ENCODE data around the gene SLITRK3.
"Not testable (repeated sequence)": the region's sequence is repeated elsewhere in the genome, so short reads cannot be mapped to it uniquely, and the experiment has no call there.

The SLITRK3 gene

GRCh38 chr3:165158011-165158410, 38.2 kb downstream of the SLITRK3 start:
- H3K27me3 Mint-ChIP-seq: no peaks in the 10 kb centered on the region
- no peak overlapping the region for H3K27ac Mint-ChIP-seq

GRCh38 chr3:165156757-165157420, 39.3 kb downstream of the SLITRK3 start:
- DNase-seq (ENCODE audit: low spot score in 2 of 2) (no peak), ATAC-seq (ENCODE audit: low read depth) (no peak)
- Mint-ChIP-seq H3K36me3 (no peaks in the 10 kb centered on the region), H3K4me3 (no peak overlapping the region), H3K9me3 (peaks cover 1% of the 10 kb centered on the region), H3K27ac (no peak overlapping the region), H3K27me3 (no peaks in the 10 kb centered on the region), H3K4me1 (no peaks in the 10 kb centered on the region)

More at GRCh38 chr3:165158011-165158410, 38.2 kb downstream of the SLITRK3 start:
- Mint-ChIP-seq H3K9me3 (peaks cover 1% of the 10 kb centered on the region), H3K4me3 (no peak overlapping the region), H3K4me1 (no peaks in the 10 kb centered on the region), H3K36me3 (no peaks in the 10 kb centered on the region)
- no peak for ATAC-seq (ENCODE audit: low read depth)
- no peak for DNase-seq (ENCODE audit: low spot score in 2 of 2)

- Mint-ChIP-seq H3K9me3 (peaks cover 5% of the 10 kb centered on the region), H3K36me3 (no peaks in the 10 kb centered on the region), H3K4me1 (no peaks in the 10 kb centered on the region), H3K4me3 (no peak overlapping the region), H3K27me3 (no peaks in the 10 kb centered on the region), H3K27ac (no peak overlapping the region)
- ATAC-seq (ENCODE audit: low read depth): no peak
- no peak for DNase-seq (ENCODE audit: low spot score in 2 of 2)
Measured at GRCh38 chr3:165148876-165149441, 47.2 kb downstream of the SLITRK3 start.

- H3K36me3 Mint-ChIP-seq: no peaks in the 10 kb centered on the region
- no peak overlapping the region for H3K4me3 Mint-ChIP-seq
- no peaks in the 10 kb centered on the region for H3K27me3 Mint-ChIP-seq
Measured at GRCh38 chr3:165144271-165144670, 51.9 kb downstream of the SLITRK3 start.

GRCh38 chr3:165139918-165140317, 56.3 kb downstream of the SLITRK3 start:
- H3K4me3 Mint-ChIP-seq; DNase-seq (ENCODE audit: low spot score in 2 of 2); ATAC-seq (ENCODE audit: low read depth): not testable (repeated sequence)

More at GRCh38 chr3:165144271-165144670, 51.9 kb downstream of the SLITRK3 start:
- Mint-ChIP-seq H3K9me3 (peaks cover 2% of the 10 kb centered on the region), H3K27ac (no peak overlapping the region), H3K4me1 (no peaks in the 10 kb centered on the region)
- ATAC-seq (ENCODE audit: low read depth) (no peak), DNase-seq (ENCODE audit: low spot score in 2 of 2) (no peak)

More at GRCh38 chr3:165139918-165140317, 56.3 kb downstream of the SLITRK3 start:
- not testable (repeated sequence) for H3K27me3 Mint-ChIP-seq, H3K4me1 Mint-ChIP-seq, H3K9me3 Mint-ChIP-seq, H3K36me3 Mint-ChIP-seq, H3K27ac Mint-ChIP-seq
